SJCRH30 (cell line): ENCODE results near the gene MSMP. TPM values are rescaled to one million over a fixed set of nuclear protein-coding genes. Genes with fewer than 3 reads are reported as not detected.

Experiments used
- DNase-seq, 2 experiments: peaks; one replicate each; pipeline ENCODE4 v3.0.0-alpha.2; 2015 to 2020
- H3K27ac ChIP-seq: fragments of 250-450 bp; sonication (Bioruptor Pico); 2 replicates; pipeline ENCODE4 v1.5.1; 2020; ENCODE audit warnings: mild to moderate bottlenecking, moderate library complexity
- H3K27me3 ChIP-seq: fragments of 250-450 bp; sonication (Bioruptor Pico); 2 replicates; pipeline ENCODE4 v1.5.1; 2020; ENCODE audit warnings: mild to moderate bottlenecking, moderate library complexity
- H3K36me3 ChIP-seq: fragments of 250-450 bp; sonication (Bioruptor Pico); 2 replicates; pipeline ENCODE4 v1.5.1; 2020; ENCODE audit warnings: mild to moderate bottlenecking, moderate library complexity
- H3K4me1 ChIP-seq: fragments of 250-450 bp; sonication (Bioruptor Pico); 2 replicates; pipeline ENCODE4 v1.5.1; 2020; ENCODE audit warnings: mild to moderate bottlenecking, moderate library complexity
- H3K4me3 ChIP-seq: fragments of 250-450 bp; sonication (Bioruptor Pico); 2 replicates; pipeline ENCODE4 v1.5.1; 2020; ENCODE audit warnings: mild to moderate bottlenecking, moderate library complexity
- H3K9me3 ChIP-seq: fragments of 250-450 bp; sonication (Bioruptor Pico); replicated peaks from 2 replicates; pipeline ENCODE4 v1.5.1; 2020; ENCODE audit warnings: mild to moderate bottlenecking, moderate library complexity
- total RNA-seq: library from RNA; depleted of rRNA; stranded (reverse); fragments of >200 nt; shearing (Covaris generic); gene quantifications from 2 replicates; pipeline ENCODE4 v1.2.3, GENCODE V29; 2014

MSMP gene
- total RNA-seq, 1 experiment from 2014 or later, result not detected

DNA sequence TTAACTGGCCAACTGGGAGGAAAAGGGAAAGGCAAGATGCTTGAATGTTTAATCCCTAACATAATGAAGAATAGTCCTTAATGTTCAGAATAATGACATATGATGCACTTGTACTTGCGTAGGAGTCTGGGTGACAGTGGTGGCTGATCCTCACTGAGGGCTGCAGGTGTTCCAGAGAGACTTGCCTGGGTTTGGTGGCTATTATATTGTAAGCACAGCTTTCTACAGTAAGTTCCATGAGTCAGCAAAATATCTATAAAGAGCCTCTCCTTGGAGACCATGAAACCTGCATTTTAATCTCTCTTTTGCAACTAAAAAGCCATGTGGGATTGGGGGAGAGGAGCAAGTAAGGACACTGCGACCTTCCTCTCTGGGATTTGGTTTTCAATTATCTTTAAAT, 35.5 kb upstream of the MSMP start:
- Histone ChIP-seq H3K27ac (no peak overlapping the region), H3K27me3 (no peaks in the 10 kb centered on the region), H3K36me3 (no peaks in the 10 kb centered on the region), H3K9me3 (no peaks in the 10 kb centered on the region), H3K4me1 (peaks cover 4% of the 10 kb centered on the region; the same call in 1 of the 2 replicates), H3K4me3 (no peak overlapping the region)
- DNase-seq, result no peak

- Histone ChIP-seq H3K4me3 (no peak overlapping the region), H3K27ac (no peak overlapping the region), H3K9me3 (no peaks in the 10 kb centered on the region), H3K36me3 (no peaks in the 10 kb centered on the region), H3K4me1 (no peaks in the 10 kb centered on the region), H3K27me3 (no peaks in the 10 kb centered on the region)
- no peak for DNase-seq
Observed at GRCh38 chr9:35783418-35783817, 29.3 kb upstream of the MSMP start.

DNA sequence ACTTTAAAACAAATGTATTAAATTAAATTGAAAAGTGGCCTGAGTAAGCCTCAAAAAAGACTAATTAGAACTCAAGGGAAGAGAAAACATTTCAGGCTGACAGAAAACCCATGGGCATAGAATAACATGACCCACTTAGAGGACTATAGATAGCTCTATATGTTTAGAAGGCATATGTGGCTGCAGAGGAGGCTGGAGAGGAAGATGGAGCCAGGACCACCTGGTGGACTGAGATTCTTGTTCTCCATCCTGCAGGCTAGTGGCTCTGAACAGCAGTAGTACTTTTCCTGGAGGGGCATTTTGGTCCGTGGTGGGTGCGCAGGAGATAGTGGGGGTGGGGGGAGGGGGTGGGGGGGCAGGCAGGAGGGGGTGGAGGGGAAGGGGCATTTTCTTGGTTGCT, 27.0 kb upstream of the MSMP start:
- Histone ChIP-seq H3K27me3 (no peaks in the 10 kb centered on the region), H3K27ac (no peak overlapping the region), H3K4me1 (no peaks in the 10 kb centered on the region; the same call in 1 of the 2 replicates), H3K36me3 (no peaks in the 10 kb centered on the region), H3K4me3 (no peak overlapping the region), H3K9me3 (no peaks in the 10 kb centered on the region)
- DNase-seq, result no peak

GRCh38 chr9:35778496-35778895, 24.4 kb upstream of the MSMP start:
- no peak for DNase-seq
- Histone ChIP-seq H3K9me3 (no peaks in the 10 kb centered on the region), H3K4me3 (no peak overlapping the region), H3K27me3 (no peaks in the 10 kb centered on the region), H3K27ac (no peak overlapping the region), H3K36me3 (no peaks in the 10 kb centered on the region), H3K4me1 (no peaks in the 10 kb centered on the region; the same call in 1 of the 2 replicates)

- H3K27me3 ChIP-seq, result no peaks in the 10 kb centered on the region
- DNase-seq, result peak in 1 of 2 experiments; percentile 55
- H3K27ac ChIP-seq, result no peak overlapping the region
- no peaks in the 10 kb centered on the region for H3K36me3 ChIP-seq
- no peak overlapping the region for H3K4me3 ChIP-seq
- no peaks in the 10 kb centered on the region for H3K9me3 ChIP-seq
- H3K4me1 ChIP-seq, result peaks cover 8% of the 10 kb centered on the region
Observed at GRCh38 chr9:35776018-35776417, 21.9 kb upstream of the MSMP start.

DNA sequence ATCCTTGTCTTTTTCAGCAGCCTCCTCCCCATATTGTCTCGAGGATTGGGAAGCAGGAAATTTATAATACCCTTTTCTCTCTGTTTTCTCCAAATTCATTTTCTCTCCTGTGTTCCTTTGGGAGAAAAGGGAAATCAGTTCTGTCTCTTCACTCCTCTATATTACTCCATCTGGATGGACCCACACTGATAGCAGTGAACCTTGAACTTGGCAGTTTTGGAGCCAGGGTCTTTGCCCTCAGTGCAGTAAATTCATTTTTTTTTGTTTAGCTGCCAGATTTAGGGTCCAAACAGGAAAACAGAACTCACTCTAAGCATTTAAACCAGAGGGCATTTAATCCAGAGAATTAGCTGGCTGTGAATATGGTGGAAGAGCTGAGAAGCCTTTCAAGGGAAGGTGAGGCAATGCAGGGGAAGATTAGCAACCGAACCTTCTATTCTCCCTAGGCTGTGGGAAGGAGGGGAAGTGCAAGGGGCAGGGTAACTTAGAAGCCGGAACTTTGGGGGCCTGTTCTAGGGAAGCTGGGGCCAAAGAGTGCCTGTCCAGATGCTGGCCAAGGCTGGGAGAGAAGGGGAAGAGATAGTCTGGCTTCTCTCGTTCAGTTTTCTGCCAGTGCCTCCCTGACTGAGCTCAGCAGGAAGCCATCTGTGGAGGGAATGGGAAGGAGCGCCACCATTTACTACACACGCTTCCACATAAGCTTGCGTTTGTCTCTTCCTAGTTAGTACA, 21.0 kb upstream of the MSMP start:
- Histone ChIP-seq H3K4me1 (peaks cover 8% of the 10 kb centered on the region), H3K4me3 (no peak overlapping the region), H3K9me3 (no peaks in the 10 kb centered on the region), H3K36me3 (no peaks in the 10 kb centered on the region), H3K27ac (no peak overlapping the region), H3K27me3 (no peaks in the 10 kb centered on the region)
- DNase-seq, result no peak

DNA sequence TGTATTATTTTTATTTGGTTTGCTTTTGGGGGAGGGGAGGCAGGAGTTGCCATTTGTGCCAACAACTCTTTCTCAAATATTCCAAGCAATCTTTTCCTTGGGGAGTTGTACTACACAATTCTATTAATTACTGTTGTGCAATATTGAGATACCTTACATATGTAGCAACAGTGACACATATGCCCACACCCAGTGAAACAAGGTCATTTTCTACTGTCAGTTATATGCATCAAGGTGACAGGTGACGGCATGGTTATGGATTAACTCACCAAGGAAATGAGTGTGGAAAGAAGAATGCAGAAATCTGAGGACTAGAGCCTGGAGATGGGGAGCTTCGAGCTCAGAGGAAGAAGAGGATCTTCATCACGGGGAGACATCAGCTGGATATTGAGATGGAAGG, 17.9 kb upstream of the MSMP start:
- Histone ChIP-seq H3K36me3 (no peaks in the 10 kb centered on the region), H3K27ac (no peak overlapping the region), H3K4me3 (no peak overlapping the region), H3K4me1 (peaks cover 8% of the 10 kb centered on the region), H3K9me3 (no peaks in the 10 kb centered on the region), H3K27me3 (no peaks in the 10 kb centered on the region)
- DNase-seq, result no peak

- Histone ChIP-seq H3K4me3 (no peak overlapping the region), H3K4me1 (peaks cover 8% of the 10 kb centered on the region), H3K36me3 (no peaks in the 10 kb centered on the region), H3K27ac (no peak overlapping the region), H3K9me3 (no peaks in the 10 kb centered on the region), H3K27me3 (no peaks in the 10 kb centered on the region)
- DNase-seq, result peak in 1 of 2 experiments; percentile 41
Observed at GRCh38 chr9:35771534-35771933, 17.5 kb upstream of the MSMP start.

DNA sequence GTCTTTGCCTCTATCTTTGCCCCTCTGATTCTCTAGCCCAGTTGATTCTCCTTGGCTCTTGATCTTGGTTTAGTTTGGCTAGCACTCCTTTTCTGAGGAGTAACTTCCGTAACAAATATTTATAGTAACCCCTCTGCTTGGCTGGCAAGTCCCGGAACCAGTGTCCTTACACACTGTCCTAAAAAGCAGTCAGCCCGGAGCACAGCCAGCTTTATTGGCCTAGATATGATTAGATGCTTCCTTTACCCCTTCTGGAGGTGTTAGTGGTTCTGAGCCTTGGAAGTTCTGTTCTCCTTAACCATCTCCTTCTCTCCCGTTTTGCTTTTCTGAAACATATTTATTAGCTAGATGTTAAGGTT, 17.0 kb upstream of the MSMP start:
- no peaks in the 10 kb centered on the region for H3K9me3 ChIP-seq
- H3K4me1 ChIP-seq, result peaks cover 8% of the 10 kb centered on the region
- H3K4me3 ChIP-seq, result no peak overlapping the region
- H3K27ac ChIP-seq, result no peak overlapping the region
- no peaks in the 10 kb centered on the region for H3K27me3 ChIP-seq
- no peak for DNase-seq
- H3K36me3 ChIP-seq, result no peaks in the 10 kb centered on the region

- no peaks in the 10 kb centered on the region for H3K27me3 ChIP-seq
- H3K4me3 ChIP-seq, result no peak overlapping the region
- no peaks in the 10 kb centered on the region for H3K36me3 ChIP-seq
- H3K4me1 ChIP-seq, result peaks cover 8% of the 10 kb centered on the region
- no peaks in the 10 kb centered on the region for H3K9me3 ChIP-seq
- H3K27ac ChIP-seq, result no peak overlapping the region
- DNase-seq, result no peak
Observed at GRCh38 chr9:35769763-35770162, 15.7 kb upstream of the MSMP start.

- H3K36me3 ChIP-seq, result no peaks in the 10 kb centered on the region
- H3K9me3 ChIP-seq, result no peaks in the 10 kb centered on the region
- H3K4me1 ChIP-seq, result peaks cover 8% of the 10 kb centered on the region
- no peaks in the 10 kb centered on the region for H3K27me3 ChIP-seq
- no peak overlapping the region for H3K4me3 ChIP-seq
- H3K27ac ChIP-seq, result no peak overlapping the region
- no peak for DNase-seq
Observed at GRCh38 chr9:35767458-35767857, 13.4 kb upstream of the MSMP start.

DNA sequence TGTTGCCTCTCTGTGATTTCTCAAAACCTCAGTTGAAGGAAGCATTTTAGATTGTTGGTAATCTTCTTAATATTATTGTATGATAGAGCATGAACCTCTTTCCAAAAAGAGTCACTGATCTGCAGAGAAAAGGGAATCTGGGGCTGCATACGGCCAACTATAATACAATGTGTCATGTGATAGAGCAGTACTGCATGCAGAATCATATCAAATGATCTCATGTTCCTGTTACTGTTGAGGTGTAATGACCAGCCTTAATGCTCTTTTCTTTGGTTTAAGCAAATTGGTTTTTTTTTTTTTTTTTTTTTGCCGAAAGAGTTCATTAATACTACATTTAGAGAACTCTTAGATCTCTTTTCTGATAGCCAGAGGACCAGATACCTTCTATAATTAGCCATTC, 12.9 kb upstream of the MSMP start:
- H3K4me1 ChIP-seq, result peaks cover 8% of the 10 kb centered on the region

DNA sequence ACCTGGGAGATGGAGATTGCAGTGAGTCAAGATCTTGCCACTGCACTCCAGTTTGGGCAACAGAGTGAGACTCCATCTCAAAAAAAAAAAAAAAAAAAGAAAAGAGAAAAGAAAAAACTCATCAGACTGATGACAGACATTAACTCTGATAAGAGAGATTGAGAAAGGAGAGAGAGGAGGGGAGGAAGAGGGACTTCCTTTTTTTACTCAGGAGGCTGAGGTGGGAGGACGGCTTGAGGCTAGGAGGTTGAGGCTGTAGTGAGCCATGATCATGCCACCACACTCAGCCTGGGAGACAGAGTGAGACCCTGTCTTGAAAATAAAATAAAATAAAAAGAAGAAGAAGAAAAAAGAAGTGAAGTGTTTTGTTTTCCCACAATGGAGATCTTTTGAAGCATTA, 9.7 kb upstream of the MSMP start:
- Histone ChIP-seq H3K4me3 (no peak overlapping the region), H3K27me3 (no peaks in the 10 kb centered on the region), H3K27ac (no peak overlapping the region), H3K4me1 (no peaks in the 10 kb centered on the region), H3K9me3 (no peaks in the 10 kb centered on the region), H3K36me3 (no peaks in the 10 kb centered on the region)
- DNase-seq, result no peak

More for the DNA sequence above, 12.9 kb upstream of the MSMP start:
- Histone ChIP-seq H3K27me3 (no peaks in the 10 kb centered on the region), H3K9me3 (no peaks in the 10 kb centered on the region), H3K4me3 (no peak overlapping the region), H3K36me3 (no peaks in the 10 kb centered on the region), H3K27ac (no peak overlapping the region)
- no peak for DNase-seq

GRCh38 chr9:35763181-35763580, 9.1 kb upstream of the MSMP start:
- DNase-seq, result no peak
- Histone ChIP-seq H3K36me3 (no peaks in the 10 kb centered on the region), H3K4me3 (no peak overlapping the region), H3K27ac (no peak overlapping the region), H3K9me3 (no peaks in the 10 kb centered on the region), H3K4me1 (no peaks in the 10 kb centered on the region), H3K27me3 (no peaks in the 10 kb centered on the region)

DNA sequence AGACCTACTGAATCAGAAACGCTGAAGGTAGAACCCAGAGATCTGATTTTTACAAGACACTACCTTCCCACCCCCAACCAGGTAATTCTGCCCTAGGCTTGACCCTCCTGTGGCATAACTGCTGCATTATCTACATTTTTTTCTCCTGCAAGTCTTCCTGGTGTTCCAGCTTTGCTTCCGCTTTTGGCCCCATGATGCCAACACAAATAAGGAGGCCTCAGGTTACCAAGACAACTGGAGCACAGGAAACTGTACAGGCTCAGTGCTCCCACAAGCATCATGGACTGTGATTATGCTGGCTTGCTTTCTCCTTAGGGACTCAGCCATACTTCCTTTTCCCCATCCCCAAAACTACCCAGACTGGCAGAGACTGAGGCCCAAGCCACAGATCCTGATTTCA, 6.6 kb upstream of the MSMP start:
- no peak for DNase-seq
- H3K27me3 ChIP-seq, result no peaks in the 10 kb centered on the region

DNA sequence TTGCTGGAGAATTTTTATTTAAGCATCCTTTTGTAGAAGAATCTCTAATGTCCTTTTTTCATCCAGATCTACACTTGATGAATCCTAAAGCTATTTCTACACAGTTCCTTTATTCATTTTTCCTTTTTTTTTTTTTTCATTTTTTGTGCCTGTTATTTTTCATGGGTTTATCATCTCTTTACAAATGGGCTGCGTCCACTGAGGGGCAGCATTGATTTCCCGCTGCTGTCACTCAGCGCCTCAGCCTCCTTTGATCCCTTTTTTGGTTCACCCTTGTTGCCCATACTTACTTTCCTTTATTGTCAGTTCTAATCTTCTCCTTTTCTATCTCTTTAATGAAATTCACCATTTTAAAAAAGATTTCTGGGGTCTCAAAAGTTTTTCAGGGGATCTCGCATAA, 5.7 kb upstream of the MSMP start:
- no peak for DNase-seq
- no peaks in the 10 kb centered on the region for H3K9me3 ChIP-seq
- no peaks in the 10 kb centered on the region for H3K4me1 ChIP-seq
- H3K4me3 ChIP-seq, result no peak overlapping the region
- H3K27ac ChIP-seq, result no peak overlapping the region
- no peaks in the 10 kb centered on the region for H3K27me3 ChIP-seq
- no peaks in the 10 kb centered on the region for H3K36me3 ChIP-seq

More for the DNA sequence above, 6.6 kb upstream of the MSMP start:
- Histone ChIP-seq H3K9me3 (no peaks in the 10 kb centered on the region), H3K4me1 (no peaks in the 10 kb centered on the region), H3K36me3 (no peaks in the 10 kb centered on the region), H3K4me3 (no peak overlapping the region), H3K27ac (no peak overlapping the region)
